Ectodermal cell (in vitro differentiated cells): ENCODE measurements around the gene PCDH15.

Experiments used
- H3K27ac ChIP-seq: 2 replicates; pipeline ENCODE4 v1.7.0; 2013; ENCODE audit warnings: mild to moderate bottlenecking, low read depth, low read length; ENCODE audit not compliant: insufficient read depth, poor library complexity, severe bottlenecking
- H3K27me3 ChIP-seq: 2 replicates; pipeline ENCODE4 v1.7.0; 2013; ENCODE audit warnings: mild to moderate bottlenecking, low read length; ENCODE audit not compliant: insufficient read depth, control insufficient read depth, poor library complexity, severe bottlenecking
- H3K36me3 ChIP-seq: one replicate; pipeline ENCODE4 v1.7.0; 2013; ENCODE audit warnings: low read length; ENCODE audit not compliant: control insufficient read depth, insufficient read depth
- H3K4me1 ChIP-seq: one replicate; pipeline ENCODE4 v1.7.0; 2013; ENCODE audit warnings: low read length; ENCODE audit not compliant: control insufficient read depth, insufficient read depth
- H3K4me3 ChIP-seq: 2 replicates; pipeline ENCODE4 v1.7.0; 2013; ENCODE audit warnings: low read depth, low read length, control low read depth; ENCODE audit not compliant: insufficient read depth
- H3K9me3 ChIP-seq: 2 replicates; pipeline ENCODE4 v1.7.0; 2013; ENCODE audit warnings: mild to moderate bottlenecking, low read length, moderate library complexity; ENCODE audit not compliant: control insufficient read depth
- WGBS, 2 experiments: methylation state at CpG; one replicate each; pipeline ENCODE4 v1.1.7; 2013; ENCODE audit warnings: missing lambda C conversion rate in 2 of 2; 5-methylcytosine and 5-hydroxymethylcytosine counted together

The PCDH15 gene

DNA sequence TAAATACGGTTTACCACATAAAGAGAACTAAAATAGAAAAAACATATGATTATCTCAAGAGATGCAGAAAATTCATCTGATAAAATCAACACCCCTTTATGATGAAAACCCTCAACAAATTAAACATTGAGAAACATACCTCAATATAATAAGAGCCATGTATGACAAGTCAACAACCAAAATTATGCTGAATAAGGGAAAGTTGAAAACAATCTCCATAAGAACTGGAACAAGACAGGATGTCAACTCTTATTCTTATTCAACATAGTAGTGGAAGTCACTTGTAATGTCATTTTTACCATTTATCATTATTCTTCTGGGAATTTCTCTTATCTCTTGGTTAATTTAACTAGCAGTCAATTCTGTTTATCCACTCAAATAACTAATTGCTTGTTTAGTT lies 79.0 kb downstream of the PCDH15 start:
- Histone ChIP-seq H3K27me3 (no peaks in the 10 kb centered on the region), H3K9me3 (no peaks in the 10 kb centered on the region), H3K4me3 (no peak overlapping the region), H3K4me1 (no peaks in the 10 kb centered on the region), H3K27ac (no peak overlapping the region), H3K36me3 (no peaks in the 10 kb centered on the region)
- 100% methylated on average over 1 of the region's 1 CpG; no CpG with 5 or more reads in 1 of the 2 experiments for WGBS, 2 experiments

DNA sequence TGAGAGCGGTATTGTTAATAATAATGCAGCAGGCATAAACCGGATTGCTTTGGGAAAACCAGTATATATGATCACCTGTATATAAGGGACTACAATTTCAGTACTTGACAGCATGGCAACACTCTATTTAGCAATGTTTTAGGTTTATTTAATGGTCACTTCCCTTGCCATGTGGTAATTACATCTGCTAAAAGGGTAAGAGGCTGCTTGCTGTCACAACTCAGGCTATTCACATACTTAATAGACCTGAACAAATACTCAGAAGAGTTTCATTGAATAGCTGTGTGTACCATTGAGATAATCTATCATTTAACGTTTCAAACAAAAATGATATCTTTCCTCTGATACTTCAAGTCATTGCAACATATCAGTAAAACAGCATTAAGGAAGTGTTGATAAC lies 90.1 kb downstream of the PCDH15 start:
- H3K4me3 ChIP-seq, result no peak overlapping the region
- H3K36me3 ChIP-seq, result no peaks in the 10 kb centered on the region
- no peaks in the 10 kb centered on the region for H3K27me3 ChIP-seq
- H3K27ac ChIP-seq, result no peak overlapping the region
- no peaks in the 10 kb centered on the region for H3K9me3 ChIP-seq
- H3K4me1 ChIP-seq, result no peaks in the 10 kb centered on the region
- 93 to 100% methylated on average over 1 to 2 of the region's 3 CpGs for WGBS, 2 experiments

DNA sequence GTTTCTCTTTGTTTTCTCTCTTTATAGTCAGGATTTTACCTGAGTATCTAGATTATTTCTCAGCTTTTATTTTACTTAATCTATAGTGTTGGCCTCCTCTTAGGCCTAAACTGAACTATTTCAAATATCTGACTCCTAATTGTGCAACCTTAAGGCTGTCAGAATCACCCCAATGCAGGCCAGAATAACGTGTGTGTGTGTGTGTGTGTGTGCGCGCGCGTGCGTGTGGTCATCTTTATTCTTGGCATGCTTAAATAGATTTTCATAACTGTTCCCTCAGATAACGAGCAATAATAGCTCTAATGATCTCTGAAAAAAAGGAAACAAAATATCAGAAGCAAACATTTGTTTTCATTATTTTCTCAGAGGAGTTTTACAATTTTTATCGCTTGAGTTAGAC lies 92.4 kb downstream of the PCDH15 start:
- Histone ChIP-seq H3K36me3 (no peaks in the 10 kb centered on the region), H3K4me1 (no peaks in the 10 kb centered on the region), H3K27me3 (no peaks in the 10 kb centered on the region), H3K4me3 (no peak overlapping the region), H3K9me3 (no peaks in the 10 kb centered on the region), H3K27ac (no peak overlapping the region)
- WGBS, 2 experiments, result 74 to 82% methylated on average over 5 to 8 of the region's 8 CpGs

DNA sequence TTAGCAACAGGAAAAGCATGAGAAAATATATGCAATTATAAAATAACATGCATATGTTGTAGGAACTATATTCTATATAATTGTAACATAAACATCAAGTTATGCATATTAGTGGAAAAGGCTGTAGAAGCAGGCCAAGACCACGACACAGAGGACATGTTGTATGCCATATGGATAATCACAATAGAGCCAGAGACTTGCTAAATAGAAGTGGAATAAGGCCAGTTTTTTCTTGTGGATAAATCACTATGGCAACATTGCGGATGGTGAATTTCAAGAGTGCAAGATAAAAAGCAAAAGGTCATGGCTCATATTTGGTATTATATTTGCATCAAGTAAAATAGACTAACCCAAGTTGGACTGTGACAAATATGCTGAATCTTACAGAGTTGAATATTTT lies 93.0 kb downstream of the PCDH15 start:
- WGBS, 2 experiments, result 93 to 100% methylated on average over 2 of the region's 2 CpGs

DNA sequence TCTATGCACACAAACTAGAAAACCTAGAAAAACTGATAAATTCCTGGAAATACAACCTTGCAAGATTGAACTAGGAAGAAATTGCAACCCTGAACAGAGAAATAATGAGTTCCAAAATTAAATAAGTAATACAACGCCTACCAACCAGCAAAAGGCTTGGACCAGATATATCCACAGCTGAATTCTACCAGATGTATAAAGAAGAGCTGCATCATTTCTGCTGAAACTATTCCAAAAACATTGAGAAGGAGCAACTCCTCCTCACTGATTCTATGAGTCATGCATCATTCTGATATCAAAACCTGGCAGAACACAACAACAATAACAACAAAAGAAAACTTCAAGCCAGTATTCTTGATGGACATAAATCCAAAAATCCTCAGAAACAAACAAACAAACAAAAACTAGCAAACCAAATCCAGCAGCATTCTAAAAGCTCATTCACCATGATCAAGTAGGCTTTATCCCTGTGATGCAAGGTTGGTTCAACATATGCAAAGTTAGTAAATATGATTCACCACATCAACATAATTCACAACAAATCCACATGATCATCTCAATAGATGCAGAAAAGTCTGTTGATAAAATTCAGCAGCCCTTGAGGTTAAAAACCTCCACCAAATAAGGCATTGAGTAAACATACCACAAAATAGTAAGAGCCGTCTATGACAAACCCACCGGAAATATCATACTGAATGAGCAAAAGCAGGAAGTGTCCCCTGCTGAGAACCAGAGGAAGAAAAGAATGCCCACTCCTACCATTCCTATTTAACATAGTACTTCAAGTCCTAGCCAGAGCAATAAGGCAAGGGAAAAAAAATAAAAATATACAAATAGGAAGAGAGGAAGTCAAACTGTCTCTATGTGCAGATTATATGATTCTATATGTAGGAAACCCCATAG lies 98.2 kb downstream of the PCDH15 start:
- 93 to 96% methylated on average over 3 of the region's 3 CpGs for WGBS, 2 experiments
- H3K27me3 ChIP-seq, result no peaks in the 10 kb centered on the region

More for the DNA sequence above, 93.0 kb downstream of the PCDH15 start:
- H3K27me3 ChIP-seq, result no peaks in the 10 kb centered on the region
- no peaks in the 10 kb centered on the region for H3K9me3 ChIP-seq
- no peaks in the 10 kb centered on the region for H3K4me1 ChIP-seq
- H3K27ac ChIP-seq, result no peak overlapping the region
- no peaks in the 10 kb centered on the region for H3K36me3 ChIP-seq
- no peak overlapping the region for H3K4me3 ChIP-seq

DNA sequence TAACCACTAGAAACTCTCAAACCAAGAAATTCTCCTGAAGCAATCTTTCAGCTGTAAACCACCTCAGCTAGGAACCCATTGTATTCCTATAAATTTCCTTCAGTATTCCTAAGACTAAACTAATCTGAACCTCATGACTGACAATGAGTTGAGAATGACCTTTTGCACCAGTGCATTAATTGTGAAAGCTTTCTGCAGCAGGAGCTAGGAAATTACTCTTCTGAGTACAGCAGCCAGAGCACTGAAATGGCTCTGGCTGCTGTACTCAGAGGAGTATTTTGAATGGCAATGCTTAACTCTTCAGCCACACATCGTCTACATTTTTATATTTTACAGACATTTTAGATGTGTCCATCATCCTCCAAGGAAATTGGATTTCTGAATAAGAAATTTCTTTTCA lies 109.7 kb downstream of the PCDH15 start:
- 90% methylated on average over 1 of the region's 1 CpG; no CpG with 5 or more reads in 1 of the 2 experiments for WGBS, 2 experiments
- no peak overlapping the region for H3K4me3 ChIP-seq
- H3K27me3 ChIP-seq, result no peaks in the 10 kb centered on the region
- no peaks in the 10 kb centered on the region for H3K36me3 ChIP-seq
- no peak overlapping the region for H3K27ac ChIP-seq
- no peaks in the 10 kb centered on the region for H3K9me3 ChIP-seq
- no peaks in the 10 kb centered on the region for H3K4me1 ChIP-seq

More for the DNA sequence above, 98.2 kb downstream of the PCDH15 start:
- Histone ChIP-seq H3K27ac (no peak overlapping the region), H3K9me3 (no peaks in the 10 kb centered on the region), H3K4me3 (no peak overlapping the region), H3K36me3 (no peaks in the 10 kb centered on the region), H3K4me1 (no peaks in the 10 kb centered on the region)

DNA sequence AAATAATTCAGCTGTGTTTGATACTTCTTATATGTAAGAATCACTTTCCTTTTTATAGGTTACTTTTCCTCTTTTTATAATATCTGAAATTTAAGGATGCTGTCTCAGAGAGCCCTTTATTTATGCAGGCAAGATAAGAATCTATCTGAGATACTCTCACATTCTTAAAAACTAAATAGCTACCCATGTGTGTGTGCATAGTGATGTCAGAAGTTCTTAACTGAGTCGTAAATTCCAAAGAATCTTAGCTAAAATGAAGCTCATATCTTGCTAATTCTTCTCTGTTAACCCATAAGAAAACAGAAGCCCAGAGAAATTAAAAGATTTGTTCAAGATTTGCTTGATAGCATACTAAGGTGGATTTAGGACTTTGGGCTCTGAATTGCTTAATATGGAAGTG lies 118.5 kb downstream of the PCDH15 start:
- 90% methylated on average over 1 of the region's 1 CpG; no CpG with 5 or more reads in 1 of the 2 experiments for WGBS, 2 experiments
- no peaks in the 10 kb centered on the region for H3K9me3 ChIP-seq
- H3K27me3 ChIP-seq, result no peaks in the 10 kb centered on the region
- H3K27ac ChIP-seq, result no peak overlapping the region
- no peaks in the 10 kb centered on the region for H3K36me3 ChIP-seq
- no peak overlapping the region for H3K4me3 ChIP-seq
- H3K4me1 ChIP-seq, result no peaks in the 10 kb centered on the region

GRCh38 chr10:54681136-54681535 lies 119.9 kb downstream of the PCDH15 start:
- 95 to 99% methylated on average over 2 of the region's 2 CpGs for WGBS, 2 experiments
- Histone ChIP-seq H3K36me3 (no peaks in the 10 kb centered on the region), H3K27me3 (no peaks in the 10 kb centered on the region), H3K27ac (no peak overlapping the region), H3K9me3 (no peaks in the 10 kb centered on the region), H3K4me1 (no peaks in the 10 kb centered on the region), H3K4me3 (no peak overlapping the region)

GRCh38 chr10:54667136-54667535 lies 133.9 kb downstream of the PCDH15 start:
- Histone ChIP-seq H3K4me3 (no peak overlapping the region), H3K27me3 (no peaks in the 10 kb centered on the region)
- WGBS, 2 experiments, result 80 to 100% methylated on average over 1 of the region's 1 CpG

GRCh38 chr10:54666192-54666591 lies 134.8 kb downstream of the PCDH15 start:
- H3K9me3 ChIP-seq, result no peaks in the 10 kb centered on the region
- H3K36me3 ChIP-seq, result no peaks in the 10 kb centered on the region
- H3K4me3 ChIP-seq, result no peak overlapping the region
- H3K27ac ChIP-seq, result no peak overlapping the region
- H3K4me1 ChIP-seq, result no peaks in the 10 kb centered on the region
- no peaks in the 10 kb centered on the region for H3K27me3 ChIP-seq

More at GRCh38 chr10:54667136-54667535, 133.9 kb downstream of the PCDH15 start:
- H3K4me1 ChIP-seq, result no peaks in the 10 kb centered on the region
- H3K9me3 ChIP-seq, result no peaks in the 10 kb centered on the region
- no peaks in the 10 kb centered on the region for H3K36me3 ChIP-seq
- no peak overlapping the region for H3K27ac ChIP-seq
